ENCODE data around the gene RPTOR.

RPTOR gene

DNA sequence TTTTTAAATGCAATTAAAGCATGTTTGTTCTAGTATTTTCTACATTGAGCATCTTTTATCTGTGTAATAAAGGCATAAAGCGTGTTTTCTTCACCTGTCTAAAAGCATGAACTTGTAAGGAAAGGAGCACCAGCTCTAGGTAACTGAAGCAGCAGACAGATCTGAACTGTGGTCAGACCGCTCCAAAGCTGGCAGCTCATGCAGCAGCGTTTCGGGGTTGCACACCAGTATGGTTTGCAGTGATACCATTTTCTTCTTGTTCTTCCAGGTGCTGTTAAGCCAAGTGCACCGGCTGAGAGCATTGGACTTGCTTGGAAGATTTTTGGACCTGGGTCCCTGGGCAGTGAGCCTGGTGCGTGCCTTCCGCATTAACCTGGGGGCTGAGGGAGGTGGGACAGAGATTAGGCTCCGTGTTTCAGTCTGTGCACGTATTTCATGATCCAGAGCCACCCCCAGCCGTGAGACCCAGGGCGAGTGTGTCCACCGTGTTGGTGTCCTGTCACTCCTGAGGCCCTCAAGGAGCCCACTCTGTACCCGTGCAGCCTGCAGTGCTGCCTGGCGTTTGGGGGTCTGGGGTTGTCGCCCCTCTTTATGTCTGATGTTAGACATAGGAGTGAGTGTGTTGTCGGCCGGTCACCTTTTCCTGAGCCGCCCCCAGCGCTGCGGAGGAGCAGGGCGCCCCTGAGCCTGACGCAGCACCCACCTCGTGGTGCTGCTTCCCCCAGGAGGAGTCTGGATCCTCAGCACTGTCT is 310.7 kb downstream of the RPTOR start:
- DNase-seq: no peak

DNA sequence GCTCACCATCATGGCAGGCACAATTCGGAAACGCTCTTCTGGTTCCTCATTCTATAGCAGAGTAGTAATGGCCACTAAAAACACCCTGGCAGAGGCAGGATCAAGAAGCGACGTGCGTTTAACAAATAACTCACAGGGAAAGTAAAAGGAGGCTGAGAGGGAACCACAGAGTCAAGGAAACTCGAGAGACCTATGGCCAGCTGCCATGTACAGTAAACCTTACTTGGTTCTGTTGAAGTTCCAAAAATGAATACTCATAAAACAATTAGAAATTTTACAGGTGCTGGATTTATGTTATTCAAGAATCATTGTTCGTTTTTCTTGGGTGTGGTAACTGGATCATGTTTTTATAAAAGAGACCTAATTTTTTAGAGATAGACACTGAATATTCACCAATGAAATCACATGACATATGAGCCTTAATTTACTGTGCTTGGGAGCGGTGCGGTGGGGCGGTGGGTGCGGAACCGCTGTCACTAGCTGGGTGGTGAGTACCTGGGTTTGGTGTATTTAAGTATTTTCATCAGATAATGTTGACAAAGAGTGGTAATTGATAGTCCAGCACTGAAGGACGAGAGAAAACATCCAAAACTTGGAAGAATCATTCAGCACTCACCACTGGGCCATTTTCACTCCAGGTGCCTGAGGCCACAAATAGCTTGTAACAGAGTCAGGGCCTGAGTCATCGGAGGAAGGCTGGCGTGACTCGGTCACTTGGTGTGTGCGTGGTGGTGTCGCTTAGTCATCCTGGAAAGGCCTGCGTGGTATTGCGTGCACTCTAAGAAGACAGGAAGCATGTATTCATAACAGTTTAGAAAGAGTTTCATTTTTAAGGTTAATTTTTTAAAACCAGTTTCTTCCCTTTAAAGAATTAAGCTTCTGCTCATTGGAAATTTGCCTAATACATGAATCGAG is 311.6 kb downstream of the RPTOR start:
- DNase-seq: no peak

DNA sequence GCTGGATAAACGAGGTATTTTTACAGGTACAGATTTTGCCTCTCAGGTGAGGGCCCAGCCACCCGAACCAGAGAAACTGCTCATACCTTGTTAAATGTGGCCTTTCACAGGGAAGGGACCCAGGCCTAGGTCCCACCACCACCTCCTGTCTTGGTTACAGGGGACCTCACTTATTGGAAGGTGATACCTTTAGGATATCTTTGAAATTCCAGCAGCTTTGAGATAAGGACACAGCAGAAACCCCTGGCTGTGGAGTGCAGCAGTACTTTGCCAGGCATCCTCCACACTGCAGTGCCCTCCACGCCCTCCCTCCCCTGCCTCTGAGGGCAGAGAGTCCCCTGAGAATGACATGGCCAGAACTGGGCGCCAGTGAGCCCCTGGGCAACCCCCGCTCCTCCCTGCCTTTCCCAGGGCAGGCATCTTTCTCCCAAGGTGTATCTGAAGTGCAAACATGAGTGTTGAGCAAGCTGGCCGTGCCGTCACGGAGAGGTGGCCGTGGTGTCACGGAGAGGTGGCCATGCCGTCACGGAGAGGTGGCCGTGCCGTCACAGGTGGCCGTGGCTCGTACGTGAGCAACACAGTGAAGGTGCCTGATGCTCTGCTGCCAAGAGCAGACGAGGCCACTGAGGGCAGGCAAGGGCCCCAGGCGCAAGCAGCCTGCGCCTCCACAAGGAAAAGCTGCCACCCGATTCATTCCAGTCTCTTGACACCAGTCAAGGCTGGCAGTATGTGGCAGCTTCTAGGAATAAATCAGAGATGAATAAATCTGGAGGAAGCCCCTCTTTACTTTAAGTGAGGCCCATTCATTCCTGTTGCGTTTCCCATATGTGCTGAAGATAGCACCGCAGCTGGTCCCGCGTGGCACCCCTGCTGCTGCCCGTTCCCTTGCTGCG is 312.5 kb downstream of the RPTOR start:
- no peak for DNase-seq

DNA sequence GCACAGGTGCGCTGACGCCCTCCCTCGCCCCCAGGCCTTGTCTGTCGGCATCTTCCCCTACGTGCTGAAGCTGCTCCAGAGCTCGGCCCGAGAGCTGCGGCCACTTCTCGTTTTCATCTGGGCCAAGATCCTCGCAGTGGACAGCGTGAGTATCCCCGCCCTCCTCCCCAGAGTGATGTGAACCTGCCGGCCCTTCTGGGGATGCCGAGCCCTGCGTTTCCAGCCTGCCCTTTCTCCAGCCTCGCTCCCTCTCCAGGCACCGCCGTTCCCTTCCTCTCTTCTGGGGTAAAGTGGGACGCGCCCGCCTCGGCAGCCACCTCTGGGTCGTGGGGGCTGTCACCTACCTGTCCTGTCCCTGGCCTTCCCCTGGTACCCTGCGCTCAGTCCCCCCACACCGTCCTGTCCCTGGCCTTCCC is 313.1 kb downstream of the RPTOR start:
- DNase-seq: no peak

DNA sequence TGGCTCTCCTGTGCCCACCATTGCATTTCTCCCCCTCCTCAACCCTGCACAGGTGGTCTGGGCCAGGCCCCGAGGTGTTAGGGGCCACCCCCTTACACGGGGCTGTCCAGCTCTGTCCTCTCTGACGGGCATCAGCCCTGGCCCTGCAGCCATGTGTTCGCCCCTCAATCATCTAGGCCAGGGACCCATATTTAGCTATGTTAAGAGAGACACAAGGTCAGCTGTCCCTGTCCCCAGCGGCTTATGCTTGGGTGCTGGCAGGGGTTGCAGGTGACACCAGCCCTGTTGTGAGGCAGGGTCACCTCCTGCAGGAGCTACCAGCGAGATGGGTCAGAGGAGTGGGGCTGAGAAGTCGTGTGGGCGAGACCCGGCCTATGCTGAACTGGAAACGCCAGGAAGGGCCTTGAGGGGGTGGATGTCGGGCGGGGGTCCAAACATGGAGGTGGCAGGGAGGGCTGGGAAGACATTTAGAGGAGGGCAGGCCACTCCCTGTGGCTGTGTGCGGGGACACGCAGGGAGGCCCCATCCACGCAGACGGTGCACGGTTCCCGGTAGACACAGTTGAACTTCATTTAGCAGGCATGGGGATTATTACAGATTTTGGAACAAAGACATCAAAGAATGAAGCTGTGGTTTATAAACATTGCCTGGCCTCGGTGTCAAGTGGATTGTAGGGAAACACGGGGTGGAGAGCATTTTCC is 313.8 kb downstream of the RPTOR start:
- DNase-seq: no peak

DNA sequence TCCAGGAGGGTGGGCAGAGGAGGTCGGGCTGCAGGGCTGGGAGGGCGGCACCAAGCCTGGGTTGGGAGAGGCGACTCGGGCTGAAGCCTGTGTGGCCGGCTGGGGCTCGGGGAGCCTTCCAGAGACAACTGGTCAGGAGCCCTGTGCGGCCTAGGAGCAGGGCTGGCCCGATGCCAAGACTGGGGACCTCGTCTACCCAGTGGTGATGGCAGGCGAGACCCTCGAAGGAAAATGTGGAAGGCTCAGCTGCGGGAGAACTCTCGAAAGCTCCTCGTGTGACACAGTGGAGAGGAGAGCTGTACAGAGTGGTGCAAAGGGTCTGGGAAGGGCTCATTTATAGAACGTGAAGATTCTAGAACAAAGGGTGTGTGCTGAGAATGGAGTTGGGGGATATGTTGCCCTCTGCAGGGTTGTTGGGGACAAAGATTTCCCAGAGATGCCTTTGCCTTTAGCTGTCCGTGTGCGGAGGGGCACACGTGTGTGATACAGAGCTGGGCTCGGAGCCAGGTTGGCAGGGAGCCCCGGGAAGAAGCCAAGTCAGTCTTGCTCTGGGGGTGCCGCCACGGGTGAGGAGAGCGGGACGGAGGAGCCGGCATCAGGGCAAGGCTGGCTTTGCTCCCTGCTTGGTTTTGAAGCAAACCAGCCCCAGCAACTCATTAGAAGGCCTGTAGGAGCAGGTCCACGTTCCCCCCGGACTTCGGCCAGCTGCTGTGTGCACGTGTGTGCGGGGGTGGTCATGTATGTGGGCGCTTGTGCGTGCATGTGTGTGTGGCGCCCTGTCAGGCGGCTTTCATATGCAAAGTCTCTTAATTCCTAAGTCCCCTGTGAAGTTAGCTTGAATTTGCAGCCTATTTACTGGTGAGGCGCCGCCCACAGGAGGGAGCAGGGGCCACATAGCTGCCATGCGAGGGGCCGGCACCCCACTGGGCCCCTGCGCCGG is 314.6 kb downstream of the RPTOR start:
- DNase-seq: no peak

DNA sequence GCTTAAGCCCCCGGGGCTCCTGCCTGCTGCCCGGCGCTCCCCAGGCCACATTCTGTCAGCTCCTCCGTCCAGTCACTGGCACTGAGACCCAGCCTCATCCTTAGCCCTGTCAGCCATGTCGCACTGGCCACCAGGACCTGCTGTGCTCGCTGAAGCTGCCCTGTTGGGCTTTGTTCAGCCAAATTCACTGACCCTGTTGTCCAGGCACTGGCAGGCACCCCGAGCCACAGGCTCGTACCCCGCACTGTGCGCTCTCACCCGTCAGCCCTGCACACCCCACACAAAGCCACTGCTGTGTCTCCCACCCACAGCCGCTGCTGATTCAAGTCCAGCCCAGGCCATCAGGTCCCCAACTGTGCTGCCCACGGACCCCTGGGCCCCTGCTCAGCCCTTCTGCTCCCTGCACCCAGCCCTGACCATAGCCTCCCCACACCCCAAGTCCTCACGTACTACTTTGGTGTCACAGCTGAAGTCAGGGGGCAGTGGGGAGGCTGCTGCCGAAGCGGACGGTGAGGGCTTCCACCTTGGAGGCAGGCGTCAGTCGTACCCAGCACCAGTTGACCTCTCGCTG is 315.5 kb downstream of the RPTOR start:
- DNase-seq: no peak

DNA sequence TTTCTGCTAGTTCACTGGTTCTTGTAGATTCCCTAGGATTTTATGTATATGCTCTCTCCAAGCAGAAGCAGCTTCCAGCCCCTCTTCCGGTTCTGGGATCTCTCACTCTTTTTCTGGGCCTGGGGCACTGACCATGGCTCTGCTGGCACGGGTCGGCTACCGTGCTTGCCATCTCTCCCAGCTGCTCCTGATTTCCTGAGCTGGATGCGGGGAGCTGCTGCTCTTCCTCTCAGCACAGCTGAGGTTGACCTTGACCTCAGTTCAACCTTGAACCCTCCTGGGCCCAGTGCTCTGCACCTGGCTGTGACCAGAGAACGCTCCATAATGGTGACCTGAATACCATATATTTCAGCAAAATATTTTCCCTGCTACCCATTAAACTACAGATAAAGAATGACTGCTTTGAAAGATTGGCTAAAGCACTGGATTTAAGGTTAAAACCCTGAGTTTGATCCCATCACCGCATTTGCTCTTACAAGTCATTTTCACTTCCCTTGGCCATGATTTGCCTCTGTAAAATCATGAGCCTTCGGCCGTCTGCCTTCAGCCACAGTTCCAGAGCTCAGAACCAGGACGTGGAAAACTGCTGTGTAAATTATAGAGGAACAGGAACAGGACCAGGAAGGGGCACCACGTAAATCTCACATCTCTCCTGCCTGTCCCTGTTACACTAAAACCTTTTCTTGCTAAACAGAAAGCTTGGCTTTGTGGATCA is 316.2 kb downstream of the RPTOR start:
- DNase-seq: no peak

DNA sequence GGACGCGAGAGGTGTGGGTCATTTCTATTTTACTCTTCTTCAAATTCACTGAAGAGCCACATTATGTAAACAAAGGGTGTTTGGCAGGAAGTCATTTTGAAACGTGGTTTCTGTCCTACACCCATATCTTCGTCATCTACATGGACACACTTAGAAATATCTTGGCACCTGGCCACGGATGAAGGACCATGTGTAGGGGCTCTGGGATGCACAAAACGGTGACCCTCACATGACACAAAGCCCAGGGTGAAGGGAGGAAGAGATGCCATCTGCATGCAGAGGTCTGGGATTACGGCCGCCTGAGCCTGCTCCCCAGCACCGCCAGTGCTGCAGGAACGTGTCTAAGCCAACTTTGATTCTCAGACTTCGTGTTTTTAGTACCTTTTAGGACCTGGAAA is 316.8 kb downstream of the RPTOR start:
- DNase-seq: peak; percentile 74

DNA sequence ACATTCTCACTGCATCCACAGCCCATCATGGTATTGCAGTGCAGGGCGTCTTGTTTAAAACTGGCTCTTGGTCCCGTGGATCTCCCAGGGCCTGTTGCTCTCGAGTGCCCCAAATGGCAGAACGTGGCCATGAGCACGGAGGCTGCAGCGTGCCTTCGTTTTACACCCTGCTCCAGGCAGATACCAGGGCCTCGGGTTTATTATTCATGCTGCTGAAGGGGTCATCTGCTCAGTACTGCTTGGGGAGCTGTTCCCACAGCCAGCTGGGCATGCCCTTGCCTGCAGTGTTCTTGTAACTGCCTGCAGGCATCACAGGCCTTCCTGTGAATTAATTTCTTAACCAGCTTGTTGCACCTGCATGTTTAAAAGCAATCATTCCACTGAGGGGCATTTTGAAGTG is 317.3 kb downstream of the RPTOR start:
- DNase-seq: peak; percentile 81

DNA sequence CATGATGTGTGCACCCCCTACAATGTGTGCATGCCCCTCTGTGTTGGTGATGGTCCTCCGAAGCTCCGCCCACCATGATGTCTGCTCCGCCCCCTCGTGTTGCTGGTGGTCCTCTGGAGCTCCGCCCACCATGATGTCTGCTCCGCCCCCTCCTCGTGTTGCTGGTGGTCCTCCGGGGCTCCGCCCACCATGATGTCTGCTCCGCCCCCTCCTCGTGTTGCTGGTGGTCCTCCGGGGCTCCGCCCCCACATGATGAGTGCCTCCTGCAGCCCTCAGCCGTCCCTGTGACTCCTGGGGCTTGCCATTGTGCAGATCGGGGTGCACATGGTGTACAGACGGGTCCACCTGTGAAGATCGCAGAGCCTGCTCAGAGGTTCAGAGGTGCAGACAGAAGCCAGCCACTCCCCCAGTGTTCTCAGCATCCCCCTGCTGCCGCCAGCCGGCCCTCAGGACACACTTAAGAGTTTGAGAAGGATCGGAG is 317.9 kb downstream of the RPTOR start:
- no peak for DNase-seq

DNA sequence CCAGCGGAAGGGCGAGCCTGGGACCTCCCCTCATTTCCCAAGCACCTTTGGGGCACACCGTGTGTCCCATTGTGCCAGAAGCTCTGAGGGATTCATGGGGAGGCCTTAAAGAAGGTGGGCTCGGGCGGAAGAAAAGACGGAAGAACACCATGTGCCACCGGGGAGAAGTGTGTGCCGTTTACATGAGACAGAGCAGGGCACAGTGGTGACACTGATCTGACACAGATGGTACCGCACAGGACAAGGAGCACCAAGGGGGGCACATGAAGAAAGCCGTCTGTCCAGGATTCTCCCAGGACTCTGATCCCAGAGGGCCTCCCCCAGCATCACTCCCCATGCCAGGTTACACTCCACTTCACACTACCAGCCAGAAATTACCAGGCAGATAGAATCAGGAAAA is 318.3 kb downstream of the RPTOR start:
- DNase-seq: no peak

DNA sequence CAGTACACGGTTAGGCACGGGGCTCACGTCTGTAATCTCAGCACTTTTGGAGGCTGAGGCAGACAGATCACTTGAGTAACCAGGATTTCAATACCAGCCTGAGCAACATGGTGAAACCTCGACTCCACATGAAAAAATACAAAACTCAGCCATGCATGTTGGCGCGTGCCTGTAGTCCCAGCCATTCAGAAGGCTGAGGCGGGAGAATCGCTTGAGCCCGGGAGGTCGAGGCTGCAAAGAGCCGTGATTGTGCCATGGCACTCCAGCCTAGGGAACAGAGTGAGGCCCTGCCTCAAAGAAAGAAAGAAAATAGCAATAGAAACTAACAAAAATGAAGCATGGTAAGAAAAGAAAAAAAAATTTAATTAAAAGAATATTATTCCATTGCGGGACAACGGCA is 319.0 kb downstream of the RPTOR start:
- DNase-seq: no peak

DNA sequence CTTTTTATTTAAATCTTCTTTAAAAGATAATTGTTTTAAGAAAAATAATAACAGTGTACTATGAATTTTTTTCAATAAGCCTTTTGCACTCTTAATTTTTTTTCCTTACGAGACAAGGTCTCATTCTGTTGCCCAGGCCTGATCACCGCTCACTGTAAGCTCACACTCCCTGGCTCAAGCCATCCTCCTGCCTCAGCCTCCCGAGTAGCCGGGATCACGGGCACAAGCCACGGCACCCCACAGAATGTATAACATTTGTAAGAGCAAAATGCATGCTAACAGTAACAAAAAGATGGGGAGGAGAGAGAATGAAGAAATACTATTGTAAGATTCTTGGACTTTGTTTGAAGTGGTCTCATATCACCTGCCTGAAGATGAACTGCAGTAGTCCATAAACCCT is 320.1 kb downstream of the RPTOR start:
- DNase-seq: no peak

DNA sequence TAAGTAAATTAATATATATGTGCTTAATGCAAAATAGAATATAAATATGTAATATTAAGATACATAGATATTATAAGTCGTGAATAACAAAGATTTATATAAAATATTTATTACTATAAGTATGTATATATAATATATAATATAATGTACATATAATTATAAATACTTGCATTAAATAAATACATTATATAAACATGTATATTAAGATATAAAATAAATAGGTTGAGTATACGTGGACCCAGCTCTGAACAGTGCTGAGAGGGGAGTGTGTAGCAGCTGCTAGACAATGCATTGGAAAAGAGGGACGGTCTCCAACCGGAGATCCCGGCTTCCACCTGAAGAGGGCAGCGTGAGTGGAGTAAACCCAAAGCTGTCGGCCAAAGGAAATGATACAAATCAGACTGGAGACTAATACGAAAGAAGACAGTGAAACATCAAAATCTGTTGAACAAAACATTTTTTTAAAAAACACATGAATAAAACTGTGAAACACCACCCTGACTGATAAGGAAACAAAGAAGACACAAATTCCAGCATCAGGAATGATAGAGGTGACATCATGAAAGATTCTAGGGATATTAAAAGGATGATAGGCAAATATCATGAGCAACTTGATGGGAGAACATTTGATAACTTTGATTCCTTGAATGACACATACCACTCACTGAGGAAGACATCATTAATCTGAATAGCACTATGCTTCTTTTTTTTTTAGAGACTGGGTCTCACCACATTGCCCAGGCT is 321.6 kb downstream of the RPTOR start:
- peak; percentile 27 for DNase-seq

DNA sequence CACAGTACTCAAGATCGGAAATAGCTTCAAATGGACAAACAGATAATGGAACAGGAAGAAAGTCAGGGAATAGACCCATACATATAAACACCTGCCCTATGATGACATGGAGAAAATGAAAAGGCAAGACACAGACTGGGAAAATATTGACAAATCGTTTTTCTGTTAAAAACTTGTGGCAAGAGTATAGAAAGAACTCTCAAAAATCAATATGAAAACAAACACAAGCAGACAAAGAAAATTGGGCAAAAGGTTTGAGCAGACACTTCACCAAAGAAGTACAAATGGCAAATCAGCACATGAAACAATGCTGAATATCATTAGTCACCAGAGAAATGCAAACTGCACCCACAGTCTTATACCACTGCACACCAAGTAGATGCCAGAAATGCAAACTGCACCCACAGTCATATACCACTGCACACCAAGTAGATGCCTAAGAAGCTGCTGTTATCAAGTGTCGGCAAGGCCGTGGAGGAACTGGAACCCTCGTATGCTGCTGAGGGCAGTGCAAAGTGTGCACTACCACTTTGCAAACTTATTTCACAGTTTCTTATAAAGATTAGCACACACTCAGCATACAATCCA is 323.5 kb downstream of the RPTOR start:
- DNase-seq: no peak

DNA sequence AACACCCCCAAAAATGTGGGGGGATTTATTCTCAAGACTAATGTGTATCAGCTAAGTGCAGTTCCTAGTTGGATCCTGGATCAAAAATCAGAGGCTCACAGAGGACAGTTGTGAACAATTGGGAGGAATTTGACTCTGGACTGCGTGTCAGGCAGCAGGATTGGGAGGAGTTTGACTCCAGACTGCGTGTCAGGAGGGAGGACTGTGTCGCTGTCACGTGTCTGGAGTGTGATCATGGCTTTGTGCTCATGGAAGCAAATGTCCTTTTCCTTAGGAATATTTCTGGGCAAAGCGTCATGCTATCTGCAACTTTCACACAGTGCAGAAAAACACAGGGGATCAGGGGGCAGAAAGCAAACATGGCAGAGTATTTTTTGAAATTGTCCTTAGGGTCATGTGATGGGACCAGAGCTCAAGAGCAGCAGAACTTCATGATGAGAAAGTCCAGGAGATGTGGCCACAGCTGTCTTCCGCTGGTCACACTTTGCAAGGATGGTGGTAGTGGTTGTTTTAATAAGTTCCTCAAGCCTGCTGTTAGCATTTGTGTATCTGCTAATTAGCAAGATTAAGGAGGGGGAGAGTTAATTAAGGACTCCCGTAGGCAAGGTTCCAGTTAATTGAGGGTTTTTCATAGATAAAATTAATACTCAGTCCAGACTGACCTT is 325.0 kb downstream of the RPTOR start:
- no peak for DNase-seq

DNA sequence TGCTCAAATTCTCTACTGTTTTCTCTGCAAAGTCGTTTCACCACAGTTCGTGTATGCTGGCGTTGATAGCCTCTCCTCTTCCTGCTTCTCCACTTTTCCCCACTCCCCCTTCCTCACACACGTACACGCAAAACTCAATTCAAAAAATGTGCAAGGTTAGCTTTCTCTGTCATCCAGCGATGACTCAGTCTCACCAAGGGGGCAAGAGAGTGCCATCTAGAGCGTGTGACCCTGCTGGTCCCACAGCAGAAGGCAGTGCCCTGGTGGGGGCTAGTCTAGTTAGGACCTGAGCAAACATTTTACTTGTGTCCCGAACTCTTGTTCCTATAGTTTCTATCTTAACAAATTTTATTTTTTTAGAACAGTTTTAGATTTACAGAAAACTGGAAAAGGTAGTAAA is 325.8 kb downstream of the RPTOR start:
- no peak for DNase-seq

Data from NCI-H510A treated with DMSO at 0.1 percent for 48 hours (cell line).